CD4-positive, alpha-beta T cell (primary cell): Measurements from ENCODE around the gene SLC16A9. TPM values are rescaled to one million over a fixed set of nuclear protein-coding genes. Genes with fewer than 3 reads are reported as not detected.

Source experiments
- ATAC-seq: fragments of 200-7000 bp; cut with Tn5 transposase; one replicate; pipeline ENCODE4 v1.10.0; 2022; ENCODE audit warnings: mild to moderate bottlenecking; ENCODE audit not compliant: poor library complexity
- CTCF ChIA-PET: fragments of 350-600 bp; sonication (Branson Sonifier 250); formaldehyde crosslinking; loops from one replicate; lab custom pipeline; 2021; ENCODE audit warnings: antibody characterized with exemption, inconsistent platforms; lab: Charles Lee
- POLR2A ChIA-PET: fragments of 350-600 bp; sonication (Branson Sonifier 250); formaldehyde crosslinking; loops from one replicate; lab custom pipeline; 2021; ENCODE audit warnings: antibody characterized with exemption, inconsistent platforms; lab: Charles Lee
- DNase-seq, 14 experiments: peaks; one replicate each; pipeline ENCODE4 v3.0.0-alpha.2; 2013 to 2020; ENCODE audit warnings: mixed read lengths in 2 of 14
- H3K27ac ChIP-seq, 2 donors: one replicate each; pipeline versions ENCODE4 v1.5.1 to v1.7.0; 2013; ENCODE audit warnings: low read length in 2 of 2, low read depth in 1 of 2, mild to moderate bottlenecking in 1 of 2
- H3K27me3 ChIP-seq, 2 experiments: 1 replicate in 1 of 2; 2 replicates in 1 of 2; pipeline versions ENCODE4 v1.6.1 to v1.7.0; 2013; ENCODE audit warnings: low read length in 2 of 2, control low read depth in 1 of 2, mild to moderate bottlenecking in 1 of 2, moderate library complexity in 1 of 2; ENCODE audit not compliant: insufficient read depth in 2 of 2, control insufficient read depth in 1 of 2
- H3K36me3 ChIP-seq: one replicate; pipeline ENCODE4 v1.6.1; 2013; ENCODE audit warnings: low read length, control low read depth; ENCODE audit not compliant: insufficient read depth
- H3K4me1 ChIP-seq: one replicate; pipeline ENCODE4 v1.6.1; 2013; ENCODE audit warnings: low read length, control low read depth; ENCODE audit not compliant: insufficient read depth
- H3K4me3 ChIP-seq: one replicate; pipeline ENCODE4 v1.5.1; 2013; ENCODE audit warnings: mild to moderate bottlenecking, low read length, moderate library complexity
- H3K9me3 ChIP-seq, 2 experiments: 1 replicate in 1 of 2; 2 replicates in 1 of 2; pipeline versions ENCODE4 v1.6.1 to v1.7.0; 2013; ENCODE audit warnings: low read length in 2 of 2, mild to moderate bottlenecking in 2 of 2, control low read depth in 1 of 2, moderate library complexity in 1 of 2; ENCODE audit not compliant: control insufficient read depth in 1 of 2, insufficient read depth in 1 of 2
- H3K27ac Mint-ChIP-seq: one replicate; pipeline ENCODE4 v1.8.0; 2020; ENCODE audit warnings: mixed read lengths
- H3K27me3 Mint-ChIP-seq: one replicate; pipeline ENCODE4 v1.8.0; 2021; ENCODE audit warnings: mixed read lengths
- H3K36me3 Mint-ChIP-seq: one replicate; pipeline ENCODE4 v1.8.0; 2021; ENCODE audit warnings: low read depth, mixed read lengths
- H3K4me1 Mint-ChIP-seq: one replicate; pipeline ENCODE4 v1.8.0; 2021; ENCODE audit warnings: low read depth, mixed read lengths
- H3K4me3 Mint-ChIP-seq: one replicate; pipeline ENCODE4 v1.8.0; 2020; ENCODE audit warnings: mild to moderate bottlenecking, mixed read lengths
- H3K9me3 Mint-ChIP-seq: one replicate; pipeline ENCODE4 v1.8.0; 2020; ENCODE audit warnings: mixed read lengths
- CTCF ChIP-seq: fragments of 200-600 bp; IDR thresholded peaks from one replicate; pipeline ENCODE4 v1.8.0; 2022; ENCODE audit warnings: antibody characterized with exemption, mild to moderate bottlenecking
- intact Hi-C, 2 experiments: fragments of 100-400 bp; cut with DNase I in 1 of 2; cut with micrococcal nuclease in 1 of 2; formaldehyde crosslinking; loops; one replicate each; pipeline versions ENCODE4 v1.15.1 to v1.9.0; 2023 to 2025; cut with DNase I, micrococcal nuclease
- total RNA-seq, 174 experiments: library from RNA in 2 of 174; stranded (reverse) in 2 of 174; gene quantifications; one replicate each; pipeline ENCODE4 v1.2.3 and lab custom pipeline; 2021 to 2026

Gene SLC16A9
- total RNA-seq, 2 experiments from 2014 or later = not detected

GRCh38 chr10:59684006-59684405 lies 25.6 kb downstream of the SLC16A9 start:
- H3K4me3 Mint-ChIP-seq = no peak overlapping the region
- intact Hi-C loops = no loop called here
- H3K27ac ChIP-seq = no peak overlapping the region
- no peaks in the 10 kb centered on the region for H3K27me3 ChIP-seq
- ChIA-PET CTCF (no interaction called here), POLR2A (no interaction called here)
- DNase-seq (no peak), ATAC-seq (no peak)
- H3K36me3 Mint-ChIP-seq = no peaks in the 10 kb centered on the region
- no peaks in the 10 kb centered on the region for H3K36me3 ChIP-seq
- no peak overlapping the region for H3K27ac Mint-ChIP-seq
- no peak overlapping the region for H3K4me3 ChIP-seq
- peaks cover 11% of the 10 kb centered on the region for H3K27me3 Mint-ChIP-seq
- no peaks in the 10 kb centered on the region for H3K4me1 ChIP-seq
- no peaks in the 10 kb centered on the region for H3K9me3 Mint-ChIP-seq
- H3K9me3 ChIP-seq = no peaks in the 10 kb centered on the region
- no peaks in the 10 kb centered on the region for H3K4me1 Mint-ChIP-seq
- no peak for TF ChIP-seq CTCF

GRCh38 chr10:59682986-59683937 lies 26.4 kb downstream of the SLC16A9 start:
- H3K36me3 Mint-ChIP-seq = no peaks in the 10 kb centered on the region
- CTCF ChIA-PET = interaction anchor here (1.6 kb wide), 1 partner anchor 10 kb away, joined by 4 read pairs; no protein-coding TSS in a partner anchor
- TF ChIP-seq CTCF = no peak
- no peaks in the 10 kb centered on the region for H3K36me3 ChIP-seq
- H3K27ac ChIP-seq = no peak overlapping the region
- intact Hi-C loops = no loop called here
- peaks cover 3% of the 10 kb centered on the region for H3K27me3 Mint-ChIP-seq
- H3K27ac Mint-ChIP-seq = no peak overlapping the region
- no peaks in the 10 kb centered on the region for H3K4me1 Mint-ChIP-seq
- POLR2A ChIA-PET = no interaction called here
- H3K27me3 ChIP-seq = no peaks in the 10 kb centered on the region
- no peak overlapping the region for H3K4me3 Mint-ChIP-seq
- no peak for ATAC-seq
- DNase-seq = no peak
- no peaks in the 10 kb centered on the region for H3K4me1 ChIP-seq
- H3K4me3 ChIP-seq = no peak overlapping the region
- H3K9me3 Mint-ChIP-seq = no peaks in the 10 kb centered on the region
- no peaks in the 10 kb centered on the region for H3K9me3 ChIP-seq

- no peak overlapping the region for H3K27ac ChIP-seq
- TF ChIP-seq CTCF = no peak
- no peak overlapping the region for H3K4me3 Mint-ChIP-seq
- intact Hi-C loops = no loop called here
- H3K27me3 Mint-ChIP-seq = no peaks in the 10 kb centered on the region
- no peaks in the 10 kb centered on the region for H3K4me1 ChIP-seq
- H3K36me3 Mint-ChIP-seq = no peaks in the 10 kb centered on the region
- ATAC-seq (no peak), DNase-seq (no peak)
- no peak overlapping the region for H3K4me3 ChIP-seq
- no peaks in the 10 kb centered on the region for H3K27me3 ChIP-seq
- H3K9me3 ChIP-seq = no peaks in the 10 kb centered on the region
- ChIA-PET CTCF (no interaction called here), POLR2A (no interaction called here)
- H3K36me3 ChIP-seq = no peaks in the 10 kb centered on the region
- no peak overlapping the region for H3K27ac Mint-ChIP-seq
- no peaks in the 10 kb centered on the region for H3K9me3 Mint-ChIP-seq
- no peaks in the 10 kb centered on the region for H3K4me1 Mint-ChIP-seq
Observed at GRCh38 chr10:59680199-59680598, 29.5 kb downstream of the SLC16A9 start.
